ENCODE data around the gene GTF3C5. TPM values are rescaled to one million over a fixed set of nuclear protein-coding genes. Genes with fewer than 3 reads are reported as not detected.

Gene GTF3C5
- total and polyA plus RNA-seq, 2 of the 4 experiments (the other 2 are of a cell fraction), result 49.1 to 52.3 TPM

GRCh38 chr9:133055788-133056420, 25.1 kb downstream of the GTF3C5 start:
- Histone ChIP-seq H3K79me1 (ENCODE audit: low read depth in 1 of 2, low read length in 2 of 2) (peaks cover 0 to 5% of the 10 kb centered on the region in 2 experiments; a peak in 2 of 4 replicates), H3K9me3 (ENCODE audit: control insufficient read depth, insufficient read depth, low read length) (no peaks in the 10 kb centered on the region), H3K36me3 (ENCODE audit: control insufficient read depth, insufficient read depth, low read length) (peaks cover 58% of the 10 kb centered on the region), H3K4me3 (ENCODE audit: insufficient read depth, low read depth, low read length) (no peak overlapping the region), H2AFZ (replicated peaks; ENCODE audit: low read length, poor library complexity) (no peak overlapping the region), H3K9ac (ENCODE audit: low read depth, low read length) (no peak overlapping the region), H3K18ac (ENCODE audit: low read depth, low read length) (no peak overlapping the region), H3K27me3 (ENCODE audit: control insufficient read depth, insufficient read depth, low read length) (no peaks in the 10 kb centered on the region), H2AK9ac (replicated peaks; ENCODE audit: low read depth, low read length, poor library complexity) (no peak overlapping the region), H4K8ac (ENCODE audit: low read depth in 2 of 2, low read length in 2 of 2) (no peak overlapping the region), H3K56ac (ENCODE audit: extremely low read depth, insufficient read depth, low read length) (no peak overlapping the region), H3K27ac (ENCODE audit: insufficient read depth, low read length) (no peak overlapping the region), H3K14ac (replicated peaks; ENCODE audit: low read depth, low read length) (no peak overlapping the region), H4K20me1 (ENCODE audit: insufficient read depth, low read length) (no peaks in the 10 kb centered on the region; the same call in 1 of the 2 replicates), H3K4me2 (ENCODE audit: low read depth, low read length) (no peak overlapping the region), H3K23ac (ENCODE audit: low read depth, low read length) (no peak overlapping the region), H2BK5ac (ENCODE audit: low read depth, low read length, poor library complexity, severe bottlenecking) (no peak overlapping the region), H2BK120ac (ENCODE audit: low read depth, low read length) (no peak overlapping the region), H4K5ac (ENCODE audit: low read depth, low read length) (no peak overlapping the region), H4K91ac (ENCODE audit: insufficient read depth, low read depth, low read length) (no peak overlapping the region), H3K4me1 (ENCODE audit: control insufficient read depth, insufficient read depth, low read length) (no peaks in the 10 kb centered on the region; the same call in 1 of the 2 replicates), H2AK5ac (ENCODE audit: low read depth, low read length) (no peak overlapping the region), H2BK15ac (ENCODE audit: low read depth, low read length) (no peak overlapping the region), H2BK20ac (ENCODE audit: low read depth, low read length) (no peak overlapping the region), H3K4ac (ENCODE audit: low read depth, low read length) (no peak overlapping the region), H3K9me1 (ENCODE audit: insufficient read depth, low read length) (no peaks in the 10 kb centered on the region)
- DNase-seq, result no peak
- no peak for ATAC-seq (ENCODE audit: low read depth)
- intact Hi-C loops (cut with micrococcal nuclease), result no loop called here
- in situ Hi-C loops (cut with MboI; ENCODE audit: low sequenced_read_pairs), result no loop called here
- TF ChIP-seq RCOR1 (IDR thresholded peaks at IDR 0.05; ENCODE audit: insufficient replicate concordance, low read length) (no peak), RFX5 (IDR thresholded peaks at IDR 0.05; ENCODE audit: low read depth, low read length) (no peak), CHD1 (IDR thresholded peaks at IDR 0.05; ENCODE audit: low read depth, low read length) (no peak), CEBPB (IDR thresholded peaks at IDR 0.05; ENCODE audit: low read depth, low read length) (no peak), RAD21 (IDR thresholded peaks at IDR 0.05; ENCODE audit: low read length) (no peak), BHLHE40 (IDR thresholded peaks at IDR 0.05; ENCODE audit: low read depth, low read length) (no peak), ELK1 (IDR thresholded peaks at IDR 0.05; ENCODE audit: borderline replicate concordance, low read depth, low read length) (no peak)
- CTCF ChIA-PET, result no interaction called here
- 96% methylated on average over 8 of the region's 17 CpGs; no CpG with 5 or more reads in 1 of the 2 experiments for WGBS, 2 experiments (ENCODE audit: extremely low coverage in 2 of 2, insufficient read length in 1 of 2)
- BruUV-seq (replicated peaks), result no TSS peak
- dilution Hi-C loops (cut with HindIII; ENCODE audit: low sequenced_read_pairs, unreplicated experiment), result no loop called here
- POLR2A ChIA-PET (ENCODE audit: unreplicated experiment), result no interaction called here
